Left hindlimb (tissue), 1 donor: ENCODE data around the gene CNTN5.

ENCODE experiments used
- DNase-seq: peaks from one replicate; pipeline ENCODE4 v3.0.0-alpha.2; 2018

CNTN5 gene

DNA sequence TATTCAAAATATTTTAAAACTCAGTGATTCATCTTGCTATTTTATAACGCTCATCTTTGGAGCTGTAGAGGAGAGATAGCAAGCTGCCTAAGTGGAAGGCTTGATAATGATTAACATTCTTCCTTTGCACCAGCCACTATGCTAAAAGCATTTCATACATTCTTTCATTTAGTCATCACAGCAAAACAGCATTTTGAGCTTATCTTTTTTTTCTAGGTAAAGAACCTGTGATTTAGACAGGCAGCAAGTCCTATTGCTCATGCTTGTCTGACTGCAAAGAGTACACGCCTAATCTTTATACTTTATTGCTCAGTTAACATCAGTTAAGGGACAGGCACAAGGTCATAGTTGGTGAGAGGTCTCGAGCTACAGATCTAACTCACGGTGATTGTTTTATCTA lies 953.2 kb downstream of the CNTN5 start:
- no peak for DNase-seq

DNA sequence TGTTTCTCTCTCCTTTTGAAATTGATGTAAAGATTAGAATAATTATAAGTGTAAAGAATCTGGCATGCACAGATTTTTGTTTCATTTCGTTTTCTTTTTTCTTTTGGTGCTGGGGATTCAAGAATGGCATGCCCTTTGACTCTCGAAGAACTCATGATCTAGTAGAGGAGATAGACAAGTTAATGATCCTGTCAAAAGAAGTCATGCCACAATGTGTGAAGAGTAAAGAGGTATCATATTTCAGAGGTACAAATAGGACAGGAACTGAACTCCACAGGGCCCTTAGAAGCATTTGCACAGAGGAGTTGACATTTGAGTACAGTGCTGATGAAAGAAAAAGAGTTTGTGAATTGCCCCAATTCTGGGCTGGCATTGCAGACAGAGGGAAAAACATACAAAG lies 958.3 kb downstream of the CNTN5 start:
- DNase-seq = no peak

DNA sequence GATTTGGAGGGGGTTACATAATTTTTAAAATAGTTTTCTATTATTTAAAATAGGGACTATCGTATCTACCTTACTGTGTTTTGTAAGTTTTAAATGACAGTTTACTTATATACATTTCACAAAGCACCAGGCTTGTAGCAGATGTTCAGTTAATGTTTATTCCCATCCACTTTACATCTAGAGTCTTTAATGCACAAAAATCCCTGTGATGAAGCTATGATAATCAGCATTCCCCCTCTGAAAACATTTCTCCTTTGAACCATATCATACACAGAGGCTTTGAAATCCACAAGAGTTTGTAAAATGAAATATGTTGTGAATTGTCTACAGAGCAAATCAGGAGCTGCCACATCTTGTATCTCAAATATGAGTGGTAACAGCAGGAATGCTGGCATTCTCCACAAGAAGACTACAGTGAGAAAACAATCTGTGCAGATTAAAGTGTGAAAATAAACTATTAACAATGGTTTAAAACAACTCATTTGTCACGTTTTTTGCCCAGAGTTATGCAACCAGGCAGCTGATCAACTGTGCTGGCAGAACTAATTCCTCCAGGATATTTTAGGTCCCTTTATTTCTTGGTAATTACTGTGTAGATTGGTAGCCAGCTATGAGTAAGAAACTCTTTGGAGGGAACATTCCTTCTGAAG lies 967.2 kb downstream of the CNTN5 start:
- no peak for DNase-seq

DNA sequence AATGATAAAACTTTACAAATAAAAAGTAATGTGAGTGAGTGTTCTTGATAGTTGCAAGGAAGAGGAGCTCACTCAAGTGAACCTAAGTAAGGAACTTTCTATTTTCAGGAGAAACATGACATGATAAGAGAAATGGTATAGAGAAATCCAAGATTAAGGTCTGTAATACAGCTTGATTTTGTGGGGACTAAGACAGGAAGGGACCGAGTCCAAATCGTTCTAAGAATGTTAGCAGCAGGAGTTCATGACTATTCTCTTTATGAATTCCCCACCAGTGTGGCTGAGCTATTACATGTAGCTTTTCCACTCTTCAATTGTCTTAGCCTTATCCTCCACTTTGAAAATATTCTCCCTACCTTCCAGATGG lies 967.7 kb downstream of the CNTN5 start:
- DNase-seq = no peak

DNA sequence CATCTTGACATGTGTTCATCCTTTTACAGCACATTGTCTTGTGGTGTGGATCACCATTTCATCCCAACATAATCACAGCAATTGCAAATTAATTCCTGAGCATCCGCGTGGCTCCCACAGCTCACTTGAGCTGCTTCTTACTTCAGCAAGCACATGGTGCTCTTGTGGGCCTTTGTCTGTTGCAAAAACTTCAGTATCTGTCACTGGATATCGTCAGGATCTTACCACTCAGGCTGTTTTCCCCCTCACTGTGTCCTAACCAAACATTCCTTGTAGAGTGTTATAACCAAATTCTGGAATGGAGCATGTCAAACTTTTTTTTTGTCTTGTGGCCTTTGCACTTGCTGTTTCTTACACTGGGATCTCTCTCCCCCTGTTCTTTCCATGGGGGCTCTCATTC lies 983.2 kb downstream of the CNTN5 start:
- DNase-seq = no peak

DNA sequence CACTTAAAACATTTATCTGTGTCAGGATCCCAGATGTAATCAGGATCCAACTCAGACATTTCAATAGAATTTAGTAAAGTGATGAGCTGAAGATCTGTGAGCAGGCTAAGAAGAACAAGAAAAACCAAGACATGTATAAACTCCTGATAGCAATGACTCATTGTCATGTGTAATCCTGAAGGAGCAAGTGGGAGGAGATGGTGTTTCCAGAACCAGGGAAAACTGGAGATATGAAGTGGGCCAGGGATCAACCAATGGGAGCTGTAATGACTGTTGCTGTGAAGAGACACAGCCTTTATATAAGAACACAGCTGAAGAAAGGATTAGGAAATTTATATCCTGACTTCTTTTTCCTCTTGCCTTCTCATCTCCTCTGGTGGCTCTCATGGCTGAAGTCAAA lies 983.8 kb downstream of the CNTN5 start:
- DNase-seq = no peak

DNA sequence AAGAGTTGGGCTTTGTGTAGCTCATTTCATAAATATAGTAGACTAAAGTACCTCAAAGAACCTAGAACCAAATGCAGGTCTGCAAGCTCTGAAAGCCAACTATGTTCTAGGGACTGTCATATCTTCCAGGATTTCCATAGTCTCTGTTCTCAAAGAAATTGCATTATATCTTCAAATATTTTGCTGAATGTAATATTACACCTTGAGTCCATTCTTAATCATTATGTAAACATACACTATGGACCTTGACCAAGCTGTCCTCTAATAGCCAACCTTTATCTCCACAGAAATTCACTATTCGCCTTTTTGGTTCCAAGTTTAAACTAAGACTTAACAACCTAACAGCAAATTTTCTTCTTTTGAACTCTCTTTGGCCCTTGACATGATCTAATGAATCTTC lies 987.7 kb downstream of the CNTN5 start:
- no peak for DNase-seq

DNA sequence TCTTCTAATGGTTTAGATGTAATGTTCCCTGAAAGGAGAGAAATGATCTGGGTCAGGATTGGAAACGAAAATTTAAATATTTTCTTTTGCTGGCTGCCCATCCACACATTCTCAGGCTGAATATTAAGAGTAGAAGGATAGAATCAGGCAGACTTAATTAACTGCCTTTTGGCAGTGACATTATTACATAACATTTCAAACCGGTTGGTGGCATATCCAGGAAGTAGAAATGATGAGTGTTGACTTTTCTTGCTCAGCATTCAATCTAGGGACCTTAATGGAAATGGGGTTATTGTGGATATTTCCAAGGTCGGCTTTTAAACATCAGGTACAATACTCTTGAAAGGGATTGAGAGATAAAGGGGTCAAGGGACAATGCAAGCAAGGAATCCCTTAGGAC lies 989.0 kb downstream of the CNTN5 start:
- DNase-seq = no peak

DNA sequence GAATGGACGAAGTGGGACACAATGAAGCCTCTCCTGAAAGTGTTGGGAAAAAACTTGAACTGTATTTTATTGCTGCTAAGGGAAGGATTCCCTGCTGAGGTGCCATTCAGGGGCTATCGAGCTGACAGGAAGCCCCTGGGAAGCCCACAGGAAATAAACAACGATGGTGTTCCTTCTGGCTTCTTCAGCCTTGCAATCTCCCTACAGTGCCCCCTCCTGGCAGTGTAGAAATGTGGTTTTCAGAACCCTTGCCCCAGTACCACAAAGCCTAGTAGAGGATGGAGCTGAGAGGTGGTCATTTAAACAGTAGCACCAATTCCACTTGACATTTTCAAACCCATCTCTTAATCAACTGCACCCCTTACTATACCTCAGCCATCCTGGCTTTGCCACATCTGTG lies 989.6 kb downstream of the CNTN5 start:
- no peak for DNase-seq

DNA sequence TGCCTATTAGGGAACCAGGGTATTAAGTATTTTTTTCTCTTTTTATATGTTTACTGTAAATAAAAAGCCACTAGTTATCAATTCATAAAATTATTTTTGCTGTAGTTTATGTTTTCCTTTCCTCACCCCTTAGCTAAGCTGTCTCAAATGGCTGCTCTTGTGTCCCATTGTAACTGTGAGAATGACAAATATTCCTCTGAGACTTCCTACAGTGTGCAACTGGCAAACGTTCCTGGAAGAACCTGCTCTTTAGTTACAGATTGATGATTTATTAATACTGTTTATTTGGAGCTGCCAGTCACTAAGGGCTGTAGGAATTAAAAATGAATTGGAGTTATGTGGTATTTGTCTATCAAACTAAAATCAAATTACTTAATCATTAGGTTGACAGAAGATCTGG lies 990.9 kb downstream of the CNTN5 start:
- no peak for DNase-seq

DNA sequence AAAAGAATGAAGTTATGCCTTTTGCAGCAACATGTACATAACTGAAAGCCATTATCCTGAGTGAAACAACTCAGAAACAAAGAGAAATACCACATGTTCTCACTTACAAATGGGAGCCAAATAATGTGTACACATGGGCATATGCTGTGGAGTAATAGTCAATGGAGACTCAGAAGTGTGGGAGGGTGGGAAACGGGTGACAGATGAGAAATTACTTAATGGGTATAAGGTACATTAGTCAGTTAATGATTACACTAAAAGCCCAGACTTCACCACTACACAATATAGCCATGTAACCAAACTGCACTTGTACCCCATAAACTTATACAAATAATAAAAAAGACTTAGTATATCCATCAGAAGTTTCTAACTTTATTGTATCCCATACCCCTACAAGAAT lies 992.3 kb downstream of the CNTN5 start:
- DNase-seq = no peak

DNA sequence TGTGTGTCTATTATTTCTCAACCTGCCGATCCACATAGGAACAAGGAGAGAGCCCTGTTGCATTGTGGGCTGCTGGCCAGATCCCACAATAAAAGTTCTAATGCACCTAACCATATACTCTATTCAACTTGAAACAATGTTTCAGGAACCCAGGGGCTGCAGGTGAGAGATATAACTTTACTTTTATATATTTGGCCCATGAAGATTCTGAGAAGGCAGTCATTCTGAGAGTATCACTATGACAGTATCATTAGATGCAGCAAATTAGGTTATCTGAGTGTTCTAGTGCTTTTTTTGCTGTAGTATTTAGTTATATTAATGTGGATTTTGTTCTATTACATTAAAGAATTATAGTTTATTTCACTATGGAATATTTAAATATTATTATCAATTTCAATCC lies 1011.2 kb downstream of the CNTN5 start:
- DNase-seq = no peak

DNA sequence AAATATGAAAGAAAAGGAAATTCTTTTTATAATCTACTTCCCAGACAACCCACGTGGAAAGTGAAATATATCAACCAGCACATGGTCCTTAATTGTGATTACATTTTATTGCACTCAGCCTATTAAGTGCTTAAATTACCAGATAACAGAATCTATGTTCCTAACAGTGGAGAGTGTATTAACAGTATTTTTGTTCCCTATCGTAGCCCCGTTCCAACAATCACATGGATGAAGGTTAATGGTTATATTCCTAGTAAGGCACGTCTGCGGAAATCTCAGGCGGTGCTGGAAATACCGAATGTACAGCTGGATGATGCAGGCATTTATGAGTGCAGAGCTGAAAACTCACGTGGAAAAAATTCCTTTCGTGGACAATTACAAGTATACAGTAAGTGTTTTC lies 1040.3 kb downstream of the CNTN5 start:
- DNase-seq = peak; percentile 12

DNA sequence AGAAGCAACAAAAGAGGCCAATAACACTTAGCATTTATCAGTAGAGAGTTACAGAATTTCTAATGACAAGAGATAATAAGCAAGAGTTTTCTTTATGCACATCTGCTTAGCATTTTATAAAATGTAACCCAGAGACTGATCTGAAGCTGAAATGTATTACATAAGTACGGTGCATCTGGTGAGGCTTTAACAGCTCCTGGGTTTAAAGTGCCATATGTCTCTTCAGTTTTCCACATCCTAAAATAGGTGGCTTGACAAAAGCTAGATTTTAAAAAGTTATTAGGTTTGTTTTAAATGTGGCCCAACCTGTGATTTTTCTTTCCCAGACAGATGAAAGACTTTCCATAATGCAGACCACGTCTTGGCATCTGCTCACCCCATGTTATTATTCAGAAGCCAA lies 1045.7 kb downstream of the CNTN5 start:
- peak; percentile 13 for DNase-seq

DNA sequence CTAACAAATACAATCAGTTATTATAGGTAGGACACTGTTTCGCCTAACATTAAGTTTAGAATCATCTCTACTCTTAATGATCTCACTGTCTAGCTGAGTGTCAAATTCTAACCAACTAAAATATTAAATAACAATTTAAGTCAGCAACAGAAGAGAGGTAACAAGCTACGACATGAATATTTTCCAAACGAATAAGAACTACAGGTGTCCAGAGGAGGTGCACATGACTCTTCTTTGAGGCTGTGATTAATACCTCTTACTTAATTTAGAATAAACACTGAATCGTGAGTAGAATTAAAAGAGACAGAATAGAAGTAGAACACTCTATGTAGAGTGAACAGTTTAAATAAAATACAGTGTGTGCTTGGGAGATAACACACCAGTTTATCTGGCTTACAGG lies 1047.4 kb downstream of the CNTN5 start:
- no peak for DNase-seq

DNA sequence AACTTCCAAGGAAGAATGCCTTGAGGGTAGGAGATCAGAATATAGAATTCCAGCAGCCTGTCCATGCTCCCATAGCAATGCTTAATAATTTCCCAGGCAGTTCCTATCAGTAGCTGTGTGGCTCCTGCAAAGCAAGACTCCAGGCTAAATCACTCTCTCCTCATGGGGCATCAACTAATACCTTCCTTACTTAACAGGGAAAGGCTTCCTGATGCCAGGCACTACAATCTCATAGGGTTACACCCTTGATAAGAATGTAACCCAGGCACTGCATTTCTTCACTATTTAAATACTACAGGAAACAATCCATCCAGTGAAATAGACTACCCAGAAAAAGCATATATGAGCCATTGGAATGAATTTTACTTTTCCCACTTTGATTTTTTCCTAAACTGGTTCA lies 1051.4 kb downstream of the CNTN5 start:
- no peak for DNase-seq

DNA sequence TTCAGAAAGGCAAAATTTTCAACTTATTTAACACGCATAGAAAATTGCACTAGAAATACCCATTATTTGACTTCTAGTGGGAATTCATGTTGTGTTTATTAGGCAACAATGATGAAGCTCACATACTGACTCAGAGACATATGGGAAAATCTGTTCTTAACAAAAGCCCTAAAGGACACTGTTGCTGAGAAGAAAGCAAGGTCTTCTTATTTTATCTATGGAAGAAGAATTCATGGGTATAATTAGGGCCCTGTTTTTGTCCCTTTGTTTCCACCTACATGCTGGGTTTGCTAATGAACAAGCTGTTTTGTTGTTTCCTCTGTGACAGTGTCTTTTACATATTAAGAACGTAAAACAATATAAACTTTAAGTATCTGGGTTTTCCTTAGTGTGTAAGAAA lies 1059.6 kb downstream of the CNTN5 start:
- DNase-seq = no peak

DNA sequence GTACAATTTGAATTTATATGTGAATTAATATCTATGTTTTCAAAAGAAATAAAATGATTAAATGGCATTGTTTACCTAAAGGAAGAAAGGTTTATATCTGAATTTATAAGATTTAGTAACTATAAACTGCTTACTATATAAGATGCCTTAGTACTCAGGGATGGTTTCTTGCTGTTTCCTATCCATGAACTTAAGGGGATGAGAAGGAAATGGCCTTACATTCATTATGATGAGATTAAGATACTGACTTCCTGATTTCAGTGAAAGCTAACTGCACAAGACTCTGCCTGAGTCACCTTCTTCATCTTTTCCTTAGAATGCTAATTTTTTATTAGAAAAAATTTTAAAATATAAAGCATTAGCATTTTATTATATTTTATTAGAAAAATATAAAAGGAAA lies 1060.1 kb downstream of the CNTN5 start:
- DNase-seq = no peak

DNA sequence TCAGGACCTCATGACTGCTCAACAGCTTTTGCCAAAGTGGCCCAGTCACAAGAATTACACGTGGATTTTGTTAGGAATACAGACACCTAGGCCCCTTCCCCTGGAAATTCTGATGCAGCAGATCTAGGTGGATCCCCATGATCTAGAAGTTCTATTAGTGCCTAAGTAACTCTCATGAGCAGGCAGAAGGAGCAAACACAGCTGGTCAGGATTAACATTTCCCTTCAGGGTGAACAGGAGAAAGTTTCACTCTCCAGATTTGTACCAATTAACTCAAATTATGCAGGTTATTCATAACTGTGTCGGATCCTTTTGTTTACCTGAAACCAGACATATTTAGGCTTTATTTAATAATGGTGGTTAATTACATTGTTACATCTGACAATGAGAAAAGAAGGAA lies 1072.9 kb downstream of the CNTN5 start:
- DNase-seq = no peak

DNA sequence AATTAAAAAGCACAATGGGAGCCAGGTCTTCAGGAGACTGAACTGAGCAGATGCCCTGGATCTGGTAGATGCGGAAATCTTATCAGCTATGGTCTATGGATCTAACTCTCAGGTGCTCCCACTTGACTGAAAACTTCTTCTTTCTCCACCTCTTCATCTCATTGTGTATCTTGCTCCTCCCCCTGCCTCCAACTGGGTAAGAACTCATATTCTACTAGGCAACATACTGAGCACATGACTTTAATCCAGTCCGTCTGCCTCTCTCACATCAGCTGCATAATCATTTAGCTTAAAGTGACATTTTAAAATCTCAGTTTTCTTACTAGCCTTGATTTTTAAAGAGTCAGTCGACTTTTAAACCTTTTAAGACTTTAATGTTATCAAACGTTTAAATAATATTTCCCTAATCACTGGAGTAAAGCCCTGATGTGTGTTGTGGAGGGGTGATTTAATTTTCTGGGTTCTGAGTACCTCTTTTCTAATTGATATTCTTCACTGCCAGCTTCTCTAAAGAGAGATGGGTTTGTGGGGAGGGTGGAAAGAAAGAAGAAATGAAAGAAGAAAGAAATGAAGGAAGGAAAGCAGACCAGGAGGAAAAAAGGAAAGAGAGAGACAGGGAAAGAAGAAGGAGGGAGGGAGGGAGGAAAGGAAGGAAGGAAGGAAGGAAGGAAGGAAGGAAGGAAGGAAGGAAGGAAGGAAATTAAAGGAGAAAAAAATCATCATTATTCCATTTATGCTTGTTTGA lies 1073.5 kb downstream of the CNTN5 start:
- DNase-seq = no peak

DNA sequence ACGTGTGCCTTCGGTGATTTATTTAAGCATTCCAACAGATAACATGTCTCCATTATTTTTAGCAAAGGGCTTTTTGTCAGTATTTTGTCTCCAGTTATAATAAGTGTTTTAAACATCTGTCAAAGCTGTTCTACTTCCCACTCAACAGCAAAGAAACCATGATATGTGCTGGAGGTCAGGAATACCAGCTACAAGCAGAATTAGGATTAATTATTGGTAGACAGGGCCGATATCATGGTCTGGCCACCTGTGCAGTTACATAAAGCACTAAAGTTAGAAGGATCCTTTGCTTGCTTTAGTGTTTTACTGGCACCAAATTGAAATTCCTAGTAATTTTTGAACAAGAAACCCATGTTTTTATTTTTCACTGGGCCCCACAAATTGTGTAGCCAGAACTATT lies 1075.1 kb downstream of the CNTN5 start:
- no peak for DNase-seq

DNA sequence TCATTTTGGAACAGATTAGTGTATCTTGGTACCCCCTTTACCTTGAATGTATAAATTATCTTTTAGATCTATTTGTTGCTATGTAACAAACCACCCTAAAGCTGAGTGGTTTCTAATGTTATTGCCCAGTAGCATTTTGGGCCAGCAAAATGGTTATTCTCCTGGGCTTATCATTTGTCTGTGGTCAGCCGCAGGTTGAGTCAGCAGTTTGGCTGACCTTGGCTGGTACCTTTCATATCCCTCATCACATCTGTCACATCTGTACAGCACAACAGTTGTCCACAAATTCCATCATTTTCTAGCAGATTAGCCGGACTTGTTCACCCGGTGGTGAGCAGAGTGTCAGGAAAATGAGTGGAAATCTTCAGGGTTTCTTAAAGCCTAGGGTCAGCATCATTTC lies 1077.8 kb downstream of the CNTN5 start:
- DNase-seq = no peak

DNA sequence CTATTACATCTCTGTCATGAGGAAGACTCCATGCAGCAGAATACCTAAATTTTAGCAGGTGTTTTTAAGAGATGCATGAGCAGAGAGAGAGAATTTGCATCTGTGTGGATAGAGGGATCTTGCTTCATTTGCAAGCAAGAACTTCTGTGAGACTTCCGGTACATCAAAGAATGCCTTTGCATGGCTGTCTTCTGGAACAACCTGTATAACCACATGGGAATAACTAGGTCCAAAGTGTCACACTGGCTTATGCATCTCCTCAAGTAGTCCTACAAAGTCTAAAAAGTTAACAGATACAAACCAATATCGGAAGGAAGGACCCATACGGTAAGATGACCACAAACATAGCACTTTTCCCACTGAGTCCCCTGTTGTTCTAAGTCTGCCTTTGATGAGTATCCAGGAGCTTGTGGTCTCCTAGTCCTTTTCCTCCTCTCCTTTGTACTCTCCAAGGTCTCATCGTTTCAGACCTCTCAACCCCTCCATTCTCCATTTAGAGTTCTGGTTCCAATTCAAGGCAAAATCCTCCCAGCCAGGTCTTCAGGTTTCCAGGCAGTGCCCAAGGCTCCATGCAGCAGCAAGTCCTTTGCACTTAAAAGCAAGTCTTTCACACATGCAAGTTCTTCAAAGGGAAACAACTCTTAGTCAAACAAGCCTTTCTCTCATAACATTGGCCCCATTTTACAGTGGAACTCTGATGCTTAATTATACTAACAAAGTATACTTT lies 1084.7 kb downstream of the CNTN5 start:
- DNase-seq = no peak

DNA sequence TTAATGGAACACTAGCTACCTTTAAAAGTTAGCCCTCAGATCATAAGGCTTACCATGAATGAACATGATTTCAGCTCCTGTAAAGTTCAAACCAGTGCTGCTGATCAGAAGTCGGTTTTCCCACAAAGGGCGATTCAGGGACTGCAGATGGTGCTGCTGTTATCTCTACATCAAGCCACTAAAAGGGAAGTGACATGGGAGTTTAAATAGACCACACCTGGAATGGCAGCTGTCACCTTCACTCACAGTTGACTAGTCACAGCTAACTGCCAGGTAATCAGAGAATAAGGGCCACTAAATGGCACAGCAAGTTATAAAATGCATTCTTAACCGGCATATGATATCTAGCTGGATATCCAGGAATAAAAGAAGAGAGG lies 1085.2 kb downstream of the CNTN5 start:
- DNase-seq = no peak

DNA sequence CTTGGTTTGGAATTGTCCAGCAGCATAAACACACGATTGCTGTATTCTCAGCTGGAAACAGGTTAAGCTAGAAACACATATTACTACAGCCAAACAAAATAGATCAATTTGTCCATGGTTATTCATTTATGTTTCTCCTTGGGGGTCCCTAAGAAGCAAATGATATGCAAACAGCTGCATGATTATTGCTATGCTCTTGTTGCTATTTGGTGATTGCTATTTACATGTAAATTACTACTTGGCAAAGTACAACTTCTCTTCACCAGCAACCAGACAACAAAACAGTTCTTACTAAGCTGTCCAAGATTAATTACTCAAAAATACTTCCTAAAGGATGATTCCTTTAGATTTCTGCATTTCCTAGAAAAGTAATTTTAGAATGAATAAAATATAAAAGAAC lies 1098.4 kb downstream of the CNTN5 start:
- no peak for DNase-seq
